ENCODE results near the gene KCNMB3. TPM values are rescaled to one million over a fixed set of nuclear protein-coding genes. Genes with fewer than 3 reads are reported as not detected.
A peak's percentile ranks its signal among the peaks of the same experiment; 100 is the strongest.
"Not testable (repeated sequence)": the region's sequence is repeated elsewhere in the genome, so short reads cannot be mapped to it uniquely, and the experiment has no call there.

Gene KCNMB3
- polyA plus RNA-seq, 3 donors = 5.9 to 6.5 (median 6.5) TPM

DNA sequence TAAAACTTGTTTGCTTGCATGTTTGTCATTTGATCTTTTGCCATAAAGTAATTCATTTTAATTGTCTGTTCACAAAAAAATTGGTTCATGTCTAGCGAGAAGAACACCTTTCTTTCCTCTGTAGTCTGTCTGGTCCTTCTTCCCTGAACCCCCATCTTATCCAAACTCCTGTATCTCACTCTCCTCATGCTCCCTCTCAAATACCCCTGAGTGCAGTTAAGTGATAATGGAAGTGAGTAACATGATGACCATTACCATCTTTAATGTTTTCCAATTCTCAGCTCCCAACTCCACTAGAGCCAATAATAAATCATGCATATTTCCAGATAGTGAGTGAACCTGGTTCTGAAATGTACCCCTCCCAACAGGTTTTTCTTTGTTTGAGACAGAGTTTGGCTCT, 14.2 kb upstream of the KCNMB3 start:
- DNase-seq (ENCODE audit: low read depth in 3 of 3, low spot score in 2 of 3) = no peak

DNA sequence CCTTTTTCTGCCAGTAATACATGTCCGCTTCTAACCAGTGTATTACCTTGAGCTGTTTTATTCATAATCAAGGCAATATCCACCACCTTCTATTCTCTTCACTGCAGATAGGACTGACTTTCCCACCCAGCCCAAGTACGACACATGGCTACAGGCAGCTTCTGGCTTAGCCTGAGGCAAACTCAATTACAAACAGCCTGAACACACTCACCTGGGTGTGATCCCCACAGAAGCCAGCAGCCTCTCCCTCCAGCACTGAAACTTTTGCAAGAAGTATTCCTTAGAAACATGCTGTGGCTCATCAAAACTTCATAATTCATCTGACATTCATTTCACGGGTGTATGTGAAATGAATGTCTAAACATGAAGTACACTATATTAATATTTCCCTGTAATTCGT, 13.5 kb upstream of the KCNMB3 start:
- DNase-seq (ENCODE audit: low read depth in 3 of 3, low spot score in 2 of 3) = no peak

DNA sequence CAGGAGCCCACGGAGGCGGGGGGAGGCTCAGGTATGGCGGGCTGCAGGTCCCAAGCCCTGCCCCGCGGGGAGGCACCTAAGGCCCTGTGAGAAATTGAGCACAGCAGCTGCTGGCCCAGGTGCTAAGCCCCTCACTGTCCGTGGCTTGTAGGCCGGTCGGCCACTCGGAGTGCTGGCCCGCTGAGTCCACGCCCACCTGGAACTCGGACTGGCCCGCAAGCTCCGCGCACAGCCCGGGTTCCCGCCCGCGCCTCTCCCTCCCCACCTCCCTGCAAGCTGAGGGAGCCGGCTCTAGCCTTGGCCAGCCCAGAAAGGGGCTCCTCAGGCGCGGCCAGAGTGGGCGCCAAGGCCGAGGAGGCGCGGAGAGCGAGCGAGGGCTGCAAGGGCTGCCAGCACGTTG, 12.2 kb upstream of the KCNMB3 start:
- no peak for DNase-seq (ENCODE audit: low read depth in 3 of 3, low spot score in 2 of 3)

DNA sequence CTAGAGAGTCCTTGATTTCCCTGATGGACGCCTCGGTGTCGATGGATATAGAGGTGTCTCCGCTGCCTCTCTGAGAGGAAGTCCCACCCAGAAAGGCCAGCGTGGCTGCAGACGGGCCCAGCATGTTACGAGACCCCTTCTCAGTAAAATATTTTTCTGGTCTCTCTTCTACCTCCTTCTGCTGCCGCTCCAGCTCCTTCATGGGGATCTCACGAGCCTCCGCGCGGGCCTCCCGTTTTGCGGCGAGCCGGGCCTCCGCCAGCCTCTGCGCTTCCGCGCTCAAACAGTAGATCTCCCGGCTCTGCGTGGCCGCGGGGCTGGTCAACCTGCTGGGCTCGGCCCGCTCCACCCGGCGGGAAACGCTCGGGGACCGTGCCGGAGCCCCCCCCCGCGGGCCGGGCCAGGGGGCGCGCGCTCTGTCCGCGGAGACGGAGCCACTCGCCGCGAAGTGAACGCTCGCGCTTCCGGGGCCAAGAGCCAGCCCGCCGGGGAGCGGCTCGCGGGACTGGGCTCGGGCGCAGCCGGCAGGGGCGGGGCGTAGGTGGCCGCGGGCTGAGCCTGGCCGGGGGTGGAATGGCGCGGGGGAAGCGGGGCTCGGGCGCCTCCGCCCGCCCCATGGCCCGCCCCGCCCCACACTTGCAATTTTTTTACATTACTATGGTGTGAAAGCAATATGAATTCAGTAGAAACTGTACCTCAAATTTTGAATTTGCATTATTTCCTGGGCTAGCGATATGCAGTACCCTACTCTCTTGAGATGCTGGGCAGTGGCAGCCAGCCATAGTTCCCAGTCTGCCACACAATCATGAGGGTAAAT, 10.2 kb upstream of the KCNMB3 start:
- peak in 2 of 3 donors; percentile 21 to 44 for DNase-seq (ENCODE audit: low read depth in 3 of 3, low spot score in 2 of 3)

DNA sequence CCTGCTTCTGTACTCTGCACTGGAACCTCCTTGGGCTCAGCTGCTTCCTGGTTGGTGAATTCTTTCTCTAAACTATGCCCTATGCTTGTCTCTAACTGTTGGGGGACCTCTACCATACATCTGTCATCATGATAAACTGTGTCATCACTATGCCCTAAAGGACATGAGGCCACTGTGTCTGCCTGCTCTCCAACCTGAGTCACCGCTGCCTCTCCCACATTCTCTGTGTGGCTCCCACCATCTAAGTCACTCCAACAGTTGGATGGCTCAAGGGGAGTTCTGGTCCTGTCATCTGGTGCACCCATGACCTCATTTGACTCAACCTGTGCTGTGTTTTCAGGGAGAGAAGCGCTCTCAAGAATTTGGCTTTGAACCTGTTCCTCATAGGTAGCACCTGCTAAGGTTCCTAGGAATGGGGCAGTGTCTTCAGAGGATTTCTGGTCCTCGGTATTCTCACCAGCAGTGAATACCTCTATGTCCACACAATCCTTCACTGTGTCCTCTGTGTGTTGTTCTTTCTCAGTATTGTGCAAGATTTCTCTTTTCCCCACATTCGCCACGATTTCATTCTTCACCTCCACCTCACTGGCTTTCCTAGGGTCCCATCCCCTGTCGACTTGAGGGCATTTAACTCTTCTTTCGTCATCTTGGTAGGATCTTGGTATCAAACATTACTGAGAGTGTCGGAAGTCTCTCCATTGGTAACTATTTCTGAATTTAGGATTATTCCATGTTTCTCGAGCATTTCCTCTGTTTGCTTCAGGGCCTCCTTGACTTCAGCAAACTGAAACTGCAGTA, 9.2 kb upstream of the KCNMB3 start:
- not testable (repeated sequence) for DNase-seq (ENCODE audit: low read depth in 3 of 3, low spot score in 2 of 3)

DNA sequence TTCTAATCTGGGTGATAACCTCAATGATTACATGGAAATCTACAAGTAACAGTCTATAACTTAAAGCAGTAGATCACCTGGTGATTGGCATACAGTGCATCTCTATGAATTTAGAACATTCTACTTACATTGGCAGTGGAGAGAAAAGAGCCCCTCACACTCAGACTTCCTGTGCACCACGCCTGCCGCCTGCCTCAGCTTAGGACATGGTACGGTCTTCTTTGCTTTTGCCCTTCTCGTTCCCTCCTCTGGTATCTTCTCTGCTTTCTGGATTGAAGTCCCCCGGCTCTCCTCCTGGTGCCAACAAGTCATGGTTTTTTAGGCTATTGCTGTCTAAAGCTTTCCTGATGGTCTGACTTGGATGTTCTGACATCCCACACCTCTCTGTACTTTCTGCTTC, 7.9 kb upstream of the KCNMB3 start:
- no peak for DNase-seq (ENCODE audit: low read depth in 3 of 3, low spot score in 2 of 3)

DNA sequence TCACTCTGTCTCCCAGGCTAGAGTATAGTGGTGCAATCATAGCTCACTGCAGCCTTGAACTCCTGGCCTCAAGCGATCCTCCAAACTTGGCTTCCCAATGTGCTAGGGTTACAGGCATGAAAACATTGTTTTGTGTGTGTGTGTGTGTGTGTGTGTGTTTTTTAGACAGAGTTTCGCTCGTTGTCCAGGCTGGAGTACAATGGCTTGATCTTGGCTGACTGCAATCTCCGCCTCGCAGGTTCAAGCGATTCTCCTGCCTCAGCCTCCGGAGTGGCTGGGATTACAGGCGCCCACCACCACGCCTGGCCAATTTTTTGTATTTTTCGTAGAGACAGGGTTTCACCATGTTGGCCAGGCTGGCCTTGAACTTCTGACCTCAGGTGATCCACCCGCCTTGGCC, 6.8 kb upstream of the KCNMB3 start:
- not testable (repeated sequence) for DNase-seq (ENCODE audit: low read depth in 3 of 3, low spot score in 2 of 3)

DNA sequence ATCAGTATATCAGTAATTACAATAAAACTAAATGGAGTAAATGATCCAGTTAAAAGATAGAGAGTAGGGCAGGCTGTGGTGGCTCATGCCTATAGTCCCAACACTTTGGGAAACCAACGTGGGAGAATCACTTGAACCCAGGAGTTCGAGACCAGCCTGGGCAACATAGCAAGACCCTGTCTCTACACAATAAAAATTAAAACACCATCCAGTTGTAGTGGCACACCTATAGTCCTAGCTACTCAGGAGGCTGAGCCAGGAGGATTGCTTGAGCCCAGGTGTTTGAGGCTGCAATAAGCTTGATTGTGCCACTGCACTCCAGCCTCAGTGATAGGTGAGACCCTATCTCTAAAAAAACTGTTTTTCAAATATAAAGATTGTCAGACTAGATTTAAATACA, 5.9 kb upstream of the KCNMB3 start:
- no peak for DNase-seq (ENCODE audit: low read depth in 3 of 3, low spot score in 2 of 3)

DNA sequence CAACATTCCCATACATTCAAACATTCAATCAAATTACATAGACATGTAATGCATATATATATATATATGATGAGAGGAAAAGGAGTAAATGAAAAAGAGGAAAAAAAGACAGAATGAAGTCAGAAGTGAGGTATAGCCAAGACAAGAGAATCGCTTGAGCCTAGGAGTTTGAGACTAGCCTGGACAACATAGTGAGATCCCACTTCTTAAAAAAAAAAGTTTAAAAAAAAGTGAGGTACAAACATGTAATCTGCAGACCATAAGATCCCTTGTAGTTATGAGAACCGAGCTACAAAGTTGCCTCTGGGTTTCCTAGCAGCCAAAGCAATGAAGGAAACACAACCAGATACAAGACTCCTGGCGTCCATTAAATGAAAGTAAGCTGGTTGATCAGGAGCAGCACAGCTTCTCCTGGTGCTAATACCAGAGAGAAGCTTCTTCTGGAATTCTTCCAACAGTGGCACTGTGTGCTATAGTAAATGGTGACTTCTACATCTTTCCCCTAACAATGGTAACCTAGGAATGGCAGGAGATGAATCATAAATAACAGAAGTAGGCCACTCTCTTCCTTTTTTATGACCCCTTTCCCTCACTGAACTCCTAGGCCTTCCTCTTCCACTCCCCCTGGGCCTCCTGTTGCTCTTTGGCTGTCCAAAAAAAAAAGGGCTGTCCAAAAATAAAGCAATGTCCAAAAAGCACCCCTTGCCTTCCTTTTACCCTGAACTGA, 3.5 kb downstream of the KCNMB3 start:
- DNase-seq (ENCODE audit: low read depth in 3 of 3, low spot score in 2 of 3) = no peak

DNA sequence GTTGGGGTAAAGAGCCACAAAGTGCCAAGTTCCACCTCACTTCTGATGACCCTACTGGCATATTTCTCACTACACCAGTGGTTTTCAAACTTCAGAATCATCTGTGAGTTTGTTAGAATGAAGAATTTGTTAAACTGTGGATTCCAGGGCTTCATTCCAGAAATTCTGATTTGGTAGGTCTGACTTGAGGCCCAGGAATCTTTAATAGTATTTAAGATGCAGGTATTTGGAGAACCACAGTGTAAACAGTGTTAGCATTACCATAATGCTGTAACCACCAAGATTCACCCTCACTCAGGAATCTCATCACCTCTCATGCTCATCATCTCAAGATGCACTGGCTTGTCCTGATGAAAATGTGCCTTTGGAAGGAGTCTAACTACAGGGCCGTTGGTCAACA, 6.0 kb downstream of the KCNMB3 start:
- DNase-seq (ENCODE audit: low read depth in 3 of 3, low spot score in 2 of 3) = no peak

DNA sequence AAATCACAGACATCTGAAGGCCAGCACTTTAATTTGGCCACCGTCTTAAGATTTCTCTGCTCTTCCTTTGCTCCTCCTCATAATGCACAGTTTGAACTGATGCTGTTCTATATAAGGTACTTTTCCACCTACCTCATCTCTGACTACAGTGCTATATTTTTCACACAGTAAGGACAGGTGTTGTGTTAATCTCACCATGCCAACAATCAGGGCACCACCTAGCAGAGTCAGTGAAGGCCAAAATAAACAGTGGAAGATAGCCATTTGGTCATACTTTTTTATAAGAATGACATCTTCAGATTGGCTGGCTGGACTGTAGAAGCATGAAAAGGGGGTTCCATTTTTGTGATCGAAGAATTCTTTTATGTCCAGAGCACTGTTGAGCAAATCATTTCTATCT, 8.1 kb downstream of the KCNMB3 start:
- not testable (repeated sequence) for DNase-seq (ENCODE audit: low read depth in 3 of 3, low spot score in 2 of 3)

DNA sequence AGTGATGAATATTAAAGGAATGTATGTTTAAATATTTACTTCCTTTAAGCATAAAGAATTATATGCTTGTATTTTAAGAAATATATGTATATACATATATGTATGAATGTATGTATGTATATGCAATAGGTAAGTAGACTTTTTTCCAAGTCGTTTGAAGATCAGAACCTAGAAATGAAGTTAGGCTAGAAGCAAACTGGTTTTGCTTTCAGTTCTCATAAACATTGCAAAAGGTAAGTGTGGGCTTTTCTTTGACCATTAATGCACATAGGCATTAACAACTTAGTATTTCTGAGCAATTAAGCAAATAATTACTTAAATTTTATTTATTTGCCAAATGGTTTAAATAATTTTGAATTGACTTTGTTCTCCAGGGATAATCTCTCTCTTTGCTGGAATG, 10.6 kb downstream of the KCNMB3 start:
- DNase-seq (ENCODE audit: low read depth in 3 of 3, low spot score in 2 of 3) = not testable (repeated sequence)

DNA sequence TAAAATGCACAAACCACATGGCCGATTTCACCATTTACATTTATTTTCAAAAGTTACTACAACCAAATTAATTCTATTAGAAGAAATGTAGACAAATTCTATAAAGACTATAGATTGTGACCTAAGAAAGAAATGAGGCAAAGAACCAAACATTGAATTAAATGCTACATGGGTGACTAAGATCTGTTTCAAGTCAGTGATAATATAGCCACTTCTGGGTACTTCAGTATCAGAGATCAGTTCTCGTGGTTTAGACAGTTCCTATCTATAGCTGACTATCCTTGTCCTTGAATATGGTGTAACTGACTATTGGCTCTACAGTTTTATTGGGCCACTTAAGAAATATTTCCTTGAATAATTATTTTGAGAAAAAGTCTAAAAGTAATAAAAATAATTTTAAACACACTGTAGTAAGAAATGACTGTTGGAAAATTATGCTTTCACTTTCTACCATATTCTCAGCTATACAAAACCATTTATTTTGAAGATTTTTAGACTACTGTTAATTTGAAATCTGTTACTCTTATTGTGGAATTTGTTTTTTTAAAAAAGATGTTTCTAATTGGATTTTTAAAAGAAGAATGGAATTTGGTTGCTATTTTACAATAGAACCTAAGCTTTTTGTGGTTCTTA, 14.1 kb downstream of the KCNMB3 start:
- no peak for DNase-seq (ENCODE audit: low read depth in 3 of 3, low spot score in 2 of 3)

DNA sequence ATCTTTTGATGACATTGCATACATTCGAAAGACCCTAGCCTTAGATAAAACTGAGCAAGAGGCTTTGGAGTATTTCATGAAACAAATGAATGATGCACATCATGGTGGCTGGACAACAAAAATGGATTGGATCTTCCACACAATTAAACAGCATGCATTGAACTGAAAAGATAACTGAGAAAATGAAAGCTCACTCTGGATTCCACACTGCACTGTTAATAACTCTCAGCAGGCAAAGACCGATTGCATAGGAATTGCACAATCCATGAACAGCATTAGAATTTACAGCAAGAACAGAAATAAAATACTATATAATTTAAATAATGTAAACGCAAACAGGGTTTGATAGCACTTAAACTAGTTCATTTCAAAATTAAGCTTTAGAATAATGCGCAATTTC, 16.7 kb downstream of the KCNMB3 start:
- DNase-seq (ENCODE audit: low read depth in 3 of 3, low spot score in 2 of 3) = no peak

DNA sequence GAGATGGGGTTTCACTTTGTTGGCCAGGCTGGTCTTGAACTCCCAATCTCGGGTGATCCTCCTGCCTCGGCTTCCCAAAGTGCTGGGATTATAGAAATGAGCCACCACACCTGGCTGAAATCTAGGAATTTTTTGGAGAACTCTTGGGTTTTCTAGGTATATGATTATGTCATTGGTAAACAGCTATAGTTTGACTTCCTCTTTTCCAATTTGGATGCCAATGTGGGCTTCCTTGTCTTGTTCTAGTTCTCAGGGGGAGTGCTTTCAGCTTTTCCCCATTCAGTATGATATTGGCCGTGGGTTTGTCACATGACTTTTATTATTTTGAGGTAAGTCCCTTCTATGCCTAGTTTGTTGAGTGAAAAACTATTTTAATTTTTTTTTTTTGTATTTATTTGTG, 17.9 kb downstream of the KCNMB3 start:
- no peak for DNase-seq (ENCODE audit: low read depth in 3 of 3, low spot score in 2 of 3)

DNA sequence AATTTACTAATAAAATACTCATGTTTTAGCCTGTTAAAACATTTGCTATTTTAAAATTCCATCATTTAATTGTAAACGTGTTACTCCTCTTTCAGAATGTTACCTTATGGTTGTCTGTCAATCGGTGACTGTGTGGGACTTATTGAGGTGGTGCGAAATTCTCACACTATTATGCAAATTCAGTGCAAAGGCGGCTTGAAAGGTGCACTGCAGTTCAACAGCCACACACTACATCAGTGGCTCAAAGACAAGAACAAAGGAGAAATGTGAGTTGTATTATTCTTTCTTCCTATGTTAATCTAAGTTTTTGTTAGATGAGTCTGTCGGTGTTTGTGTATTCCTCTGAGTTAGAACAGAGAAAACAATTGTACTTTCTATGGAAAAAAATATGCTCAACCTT, 21.7 kb downstream of the KCNMB3 start:
- no peak for DNase-seq (ENCODE audit: low read depth in 3 of 3, low spot score in 2 of 3)

DNA sequence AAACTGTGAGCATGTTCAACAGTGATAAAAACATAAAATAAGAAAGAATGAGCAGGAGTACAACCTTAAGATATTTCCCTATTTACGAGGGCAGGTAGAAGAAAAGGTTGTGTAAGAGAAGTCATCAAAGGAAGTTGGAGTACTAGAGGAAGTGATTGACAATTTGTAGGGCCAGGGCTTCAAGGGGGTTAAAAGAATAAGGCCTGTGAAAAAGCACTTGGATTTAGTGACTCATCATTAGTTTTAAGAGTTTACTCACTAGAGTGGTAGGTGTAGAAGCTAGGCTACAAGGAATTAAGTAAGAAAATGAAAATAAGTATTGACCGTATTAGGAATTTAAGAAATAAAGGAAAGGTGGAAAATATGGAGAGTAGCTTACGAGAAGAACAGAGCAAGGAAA, 23.6 kb downstream of the KCNMB3 start:
- DNase-seq (ENCODE audit: low read depth in 3 of 3, low spot score in 2 of 3) = no peak

DNA sequence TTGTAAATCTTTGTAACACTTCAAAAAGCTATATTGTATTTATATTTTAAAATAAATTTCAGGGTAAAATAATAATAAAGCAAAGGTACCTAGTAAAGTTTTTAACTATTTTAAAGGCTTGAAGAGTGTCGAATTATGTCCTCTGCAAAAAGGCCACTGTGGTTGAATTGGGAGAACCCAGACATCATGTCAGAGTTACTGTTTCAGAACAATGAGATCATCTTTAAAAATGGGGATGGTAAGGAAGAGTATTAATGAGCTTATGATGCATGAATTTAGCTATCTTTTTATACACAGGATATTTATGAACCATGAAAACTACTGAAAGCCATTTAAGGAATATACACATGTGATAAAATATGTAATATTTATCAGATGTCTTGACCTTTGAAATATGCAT, 26.3 kb downstream of the KCNMB3 start:
- DNase-seq (ENCODE audit: low read depth in 3 of 3, low spot score in 2 of 3) = no peak

DNA sequence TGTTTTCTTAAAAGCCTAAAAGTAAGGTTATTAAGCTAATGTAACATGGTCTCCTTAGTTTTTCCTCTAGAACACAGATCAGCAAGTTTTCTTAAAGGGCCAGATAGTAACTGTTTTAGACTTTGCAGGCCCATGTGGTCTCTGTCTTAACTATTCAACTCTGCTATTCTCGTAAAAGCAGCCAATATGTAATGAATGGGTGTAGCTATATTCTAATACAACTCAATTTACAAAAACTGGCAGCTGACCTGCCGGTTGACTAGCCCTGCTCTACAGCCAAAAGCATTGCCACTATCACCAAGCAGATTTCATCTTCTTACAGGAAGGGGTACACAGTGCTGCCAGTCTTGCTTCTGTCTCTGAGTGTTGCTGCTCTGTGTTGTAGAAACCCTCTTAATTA, 27.4 kb downstream of the KCNMB3 start:
- no peak for DNase-seq (ENCODE audit: low read depth in 3 of 3, low spot score in 2 of 3)

DNA sequence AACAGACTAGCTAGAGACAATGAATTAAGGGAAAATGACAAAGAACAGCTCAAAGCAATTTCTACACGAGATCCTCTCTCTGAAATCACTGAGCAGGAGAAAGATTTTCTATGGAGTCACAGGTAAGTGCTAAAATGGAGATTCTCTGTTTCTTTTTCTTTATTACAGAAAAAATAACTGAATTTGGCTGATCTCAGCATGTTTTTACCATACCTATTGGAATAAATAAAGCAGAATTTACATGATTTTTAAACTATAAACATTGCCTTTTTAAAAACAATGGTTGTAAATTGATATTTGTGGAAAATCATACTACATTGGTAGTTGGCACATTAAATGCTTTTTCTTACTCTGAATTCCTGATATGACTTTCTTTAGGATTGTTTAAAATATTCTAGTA, 32.7 kb downstream of the KCNMB3 start:
- not testable (repeated sequence) for DNase-seq (ENCODE audit: low read depth in 3 of 3, low spot score in 2 of 3)

DNA sequence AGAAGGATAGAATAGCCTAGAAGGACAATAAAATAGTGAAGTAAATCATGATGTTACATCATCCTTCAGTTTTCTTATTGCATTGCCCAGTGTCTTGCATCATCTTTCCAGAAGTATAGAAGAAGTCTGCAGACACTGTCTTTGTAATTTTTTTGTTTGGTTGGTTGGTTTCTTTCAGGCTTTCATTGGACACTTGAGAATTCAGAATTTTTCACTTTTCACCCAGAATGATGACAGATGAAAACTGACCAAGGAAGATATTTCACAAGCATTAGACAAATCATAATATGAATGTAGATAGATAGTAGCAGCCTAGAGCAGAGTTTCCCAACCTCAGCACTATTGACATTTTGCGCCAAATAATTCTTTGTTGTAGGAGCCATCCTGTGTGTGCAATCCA, 35.4 kb downstream of the KCNMB3 start:
- not testable (repeated sequence) for DNase-seq (ENCODE audit: low read depth in 3 of 3, low spot score in 2 of 3)

All from right renal cortex interstitium (tissue), 3 donors.